Trophoblast cell (in vitro differentiated cells and primary cell): ENCODE data around the gene HAPSTR1.

Experiments used
- DNase-seq, 2 donors: peaks; one replicate each; pipeline ENCODE4 v3.0.0-alpha.2; 2016
- H2AFZ ChIP-seq: 2 replicates; pipeline ENCODE4 v1.6.1; 2013; ENCODE audit warnings: low read length, moderate library complexity, mild to moderate bottlenecking; ENCODE audit not compliant: insufficient read depth, poor library complexity
- H2AK5ac ChIP-seq: 2 replicates; pipeline ENCODE4 v1.6.1; 2013; ENCODE audit warnings: mild to moderate bottlenecking, low read length
- H2BK120ac ChIP-seq: 2 replicates; pipeline ENCODE4 v1.6.1; 2013; ENCODE audit warnings: low read length, mild to moderate bottlenecking, moderate library complexity; ENCODE audit not compliant: insufficient read depth, poor library complexity
- H2BK12ac ChIP-seq: 2 replicates; pipeline ENCODE4 v1.6.1; 2013; ENCODE audit warnings: mild to moderate bottlenecking, low read length, moderate library complexity
- H2BK5ac ChIP-seq: 2 replicates; pipeline ENCODE4 v1.6.1; 2013; ENCODE audit warnings: low read length, low read depth, moderate library complexity, mild to moderate bottlenecking; ENCODE audit not compliant: poor library complexity
- H3K14ac ChIP-seq: 2 replicates; pipeline ENCODE4 v1.6.1; 2013; ENCODE audit warnings: mild to moderate bottlenecking, low read length
- H3K18ac ChIP-seq: 2 replicates; pipeline ENCODE4 v1.6.1; 2013; ENCODE audit warnings: mild to moderate bottlenecking, low read length
- H3K23ac ChIP-seq: 2 replicates; pipeline ENCODE4 v1.6.1; 2013; ENCODE audit warnings: low read length
- H3K27ac ChIP-seq: 2 replicates; pipeline ENCODE4 v1.5.1; 2013; ENCODE audit warnings: low read depth, mild to moderate bottlenecking, inconsistent platforms, low read length, moderate library complexity
- H3K27me3 ChIP-seq: 2 replicates; pipeline ENCODE4 v1.6.1; 2013; ENCODE audit warnings: inconsistent platforms, mild to moderate bottlenecking, low read length, moderate library complexity; ENCODE audit not compliant: insufficient read depth
- H3K36me3 ChIP-seq, 2 experiments: 1 replicate in 1 of 2; 2 replicates in 1 of 2; pipeline ENCODE4 v1.6.1; 2013; ENCODE audit warnings: low read length in 2 of 2, mild to moderate bottlenecking in 2 of 2, moderate library complexity in 1 of 2; ENCODE audit not compliant: insufficient read depth in 2 of 2, control insufficient read depth in 1 of 2
- H3K4ac ChIP-seq: 2 replicates; pipeline ENCODE4 v1.6.1; 2013; ENCODE audit warnings: low read depth, mild to moderate bottlenecking, low read length, moderate library complexity
- H3K4me1 ChIP-seq, 2 experiments: 1 replicate in 1 of 2; 2 replicates in 1 of 2; pipeline ENCODE4 v1.6.1; 2013; ENCODE audit warnings: low read length in 2 of 2, mild to moderate bottlenecking in 2 of 2, moderate library complexity in 1 of 2; ENCODE audit not compliant: insufficient read depth in 2 of 2, control insufficient read depth in 1 of 2
- H3K4me2 ChIP-seq: 2 replicates; pipeline ENCODE4 v1.6.1; 2013; ENCODE audit warnings: inconsistent platforms, mild to moderate bottlenecking, low read length, moderate library complexity
- H3K4me3 ChIP-seq: 2 replicates; pipeline ENCODE4 v1.5.1; 2013; ENCODE audit warnings: mild to moderate bottlenecking, low read depth, low read length, inconsistent platforms
- H3K79me1 ChIP-seq: one replicate; pipeline ENCODE4 v1.6.1; 2013; ENCODE audit warnings: low read length
- H3K79me2 ChIP-seq: 2 replicates; pipeline ENCODE4 v1.6.1; 2013; ENCODE audit warnings: low read length, mild to moderate bottlenecking; ENCODE audit not compliant: control insufficient read depth, insufficient read depth, poor library complexity
- H3K9ac ChIP-seq: 2 replicates; pipeline ENCODE4 v1.6.1; 2013; ENCODE audit warnings: mild to moderate bottlenecking, low read length
- H3K9me3 ChIP-seq: 2 replicates; pipeline ENCODE4 v1.6.1; 2013; ENCODE audit warnings: low read depth, mild to moderate bottlenecking, control low read depth, inconsistent platforms, low read length; ENCODE audit not compliant: insufficient read depth
- H4K12ac ChIP-seq: 2 replicates; pipeline ENCODE4 v1.6.1; 2013; ENCODE audit warnings: low read depth, mild to moderate bottlenecking, low read length, moderate library complexity
- H4K8ac ChIP-seq: 2 replicates; pipeline ENCODE4 v1.6.1; 2013; ENCODE audit warnings: low read depth, mild to moderate bottlenecking, low read length, moderate library complexity
- H4K91ac ChIP-seq: one replicate; pipeline ENCODE4 v1.6.1; 2013; ENCODE audit warnings: low read depth, mild to moderate bottlenecking, low read length, moderate library complexity
- WGBS: extraction: QIAGEN DNeasy Blood & Tissue Kit; methylation state at CpG from one replicate; pipeline ENCODE4 v1.1.7; 2013; ENCODE audit warnings: missing lambda C conversion rate; ENCODE audit not compliant: insufficient read length, insufficient coverage; ENCODE audit errors: extremely low coverage; 5-methylcytosine and 5-hydroxymethylcytosine counted together

HAPSTR1 gene

DNA sequence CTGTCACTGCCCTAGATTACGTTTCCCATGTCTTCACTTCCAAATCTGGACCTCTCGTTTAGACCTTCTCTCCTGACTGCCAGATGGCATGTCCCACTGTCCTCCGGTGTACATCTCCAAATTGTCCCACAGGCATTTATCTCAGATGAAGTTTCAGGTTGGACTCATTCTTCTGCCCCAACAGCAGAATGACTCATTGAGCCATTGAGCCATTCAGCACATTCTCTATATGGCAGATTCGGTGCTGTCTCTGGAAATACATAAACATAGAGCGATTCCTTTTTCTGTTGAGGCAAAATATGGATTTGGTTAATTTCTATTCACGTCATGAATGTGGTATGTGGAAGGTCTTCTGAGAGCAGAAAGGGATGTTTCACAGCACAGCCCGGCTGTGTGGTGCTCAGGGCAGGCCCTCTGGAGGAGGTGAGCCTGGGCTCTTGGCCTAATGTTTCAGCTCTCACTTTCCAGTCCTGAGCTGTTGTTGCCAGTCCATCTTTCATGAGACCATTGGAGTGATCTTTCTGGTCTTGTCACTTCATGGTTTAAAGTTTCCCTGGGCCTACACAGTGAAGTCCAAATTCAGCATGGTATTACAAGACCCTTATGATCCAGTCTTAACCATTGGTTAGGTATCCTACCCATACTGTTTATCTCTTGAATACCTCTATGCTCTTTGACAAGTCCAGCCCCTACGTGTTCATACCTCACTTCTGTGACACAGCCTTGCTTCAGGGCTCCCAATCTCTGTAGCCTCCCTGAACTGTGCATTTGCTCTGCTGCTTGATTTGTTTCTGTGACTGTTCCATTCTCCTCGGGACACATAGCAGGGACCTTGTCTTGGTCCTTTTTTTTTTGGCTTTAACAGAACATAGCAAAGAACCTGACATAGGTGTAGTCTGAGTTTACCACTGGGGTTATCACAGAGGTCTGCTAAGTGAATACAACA is 15.9 kb downstream of the HAPSTR1 start:
- Histone ChIP-seq H3K9me3 (no peaks in the 10 kb centered on the region), H3K36me3 (peaks cover 27 to 49% of the 10 kb centered on the region in 2 experiments), H3K4me3 (no peak overlapping the region), H4K8ac (no peak overlapping the region), H2BK12ac (no peak overlapping the region), H4K12ac (no peak overlapping the region), H3K79me1 (no peaks in the 10 kb centered on the region), H2BK5ac (no peak overlapping the region), H3K9ac (no peak overlapping the region), H3K4me2 (no peak overlapping the region), H2BK120ac (no peak overlapping the region), H2AK5ac (no peak overlapping the region), H3K4ac (peak overlapping the region; percentile 80), H4K91ac (no peak overlapping the region), H3K79me2 (peaks cover 22% of the 10 kb centered on the region), H3K14ac (no peak overlapping the region), H3K27ac (no peak overlapping the region), H3K18ac (no peak overlapping the region), H2AFZ (no peak overlapping the region), H3K23ac (no peak overlapping the region), H3K4me1 (peaks cover 4 to 9% of the 10 kb centered on the region in 2 experiments), H3K27me3 (no peaks in the 10 kb centered on the region)
- WGBS, result no CpG with 5 or more reads among the region's 9 CpGs
- DNase-seq, result peak; percentile 14 to 59

DNA sequence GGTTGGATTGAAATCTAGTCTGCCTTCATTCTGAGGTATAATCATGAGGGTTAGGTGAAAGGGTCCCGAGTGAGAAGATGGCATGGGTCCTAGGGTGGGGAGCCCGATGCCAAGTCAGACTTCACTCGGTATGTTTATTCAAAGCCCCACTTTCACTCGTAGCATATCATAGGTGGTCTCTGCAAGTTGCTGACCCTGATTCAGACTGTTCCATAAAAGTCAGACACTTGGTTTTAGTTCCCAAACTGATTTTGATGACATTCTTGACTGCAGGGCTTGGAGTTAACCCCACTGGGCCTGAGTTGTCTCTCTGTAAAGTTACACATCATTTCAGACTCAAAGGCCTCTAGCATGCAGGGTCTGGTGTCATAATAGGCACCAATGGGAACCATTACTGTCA is 17.8 kb downstream of the HAPSTR1 start:
- Histone ChIP-seq H2AFZ (no peak overlapping the region), H4K91ac (no peak overlapping the region), H3K18ac (no peak overlapping the region), H2BK120ac (no peak overlapping the region), H3K27me3 (no peaks in the 10 kb centered on the region), H4K12ac (no peak overlapping the region), H3K14ac (no peak overlapping the region), H3K79me1 (no peaks in the 10 kb centered on the region), H2BK5ac (no peak overlapping the region), H3K27ac (no peak overlapping the region), H3K4me2 (no peak overlapping the region), H3K79me2 (peaks cover 19% of the 10 kb centered on the region), H3K9me3 (no peaks in the 10 kb centered on the region), H2AK5ac (no peak overlapping the region), H3K4ac (peak overlapping the region; percentile 86), H3K4me3 (no peak overlapping the region), H3K9ac (no peak overlapping the region), H3K4me1 (peaks cover 7 to 11% of the 10 kb centered on the region in 2 experiments), H4K8ac (no peak overlapping the region), H3K23ac (no peak overlapping the region), H2BK12ac (no peak overlapping the region), H3K36me3 (peaks cover 19 to 37% of the 10 kb centered on the region in 2 experiments)
- no peak for DNase-seq
- no CpG with 5 or more reads among the region's 4 CpGs for WGBS

- Histone ChIP-seq H3K14ac (no peak overlapping the region), H3K23ac (no peak overlapping the region), H3K4me3 (no peak overlapping the region), H3K4me2 (no peak overlapping the region), H3K4me1 (peaks cover 15 to 22% of the 10 kb centered on the region in 2 experiments), H4K91ac (no peak overlapping the region), H3K18ac (no peak overlapping the region), H2AFZ (no peak overlapping the region), H3K79me2 (peaks cover 12% of the 10 kb centered on the region), H3K27ac (no peak overlapping the region), H3K36me3 (peaks cover 15 to 31% of the 10 kb centered on the region in 2 experiments), H3K9me3 (no peaks in the 10 kb centered on the region), H2BK120ac (no peak overlapping the region), H3K9ac (no peak overlapping the region), H3K79me1 (peaks cover 5% of the 10 kb centered on the region), H2AK5ac (no peak overlapping the region), H3K4ac (peak overlapping the region; percentile 18), H4K12ac (no peak overlapping the region), H3K27me3 (no peaks in the 10 kb centered on the region), H4K8ac (no peak overlapping the region), H2BK12ac (no peak overlapping the region), H2BK5ac (no peak overlapping the region)
- no CpG with 5 or more reads among the region's 5 CpGs for WGBS
- no peak for DNase-seq
Observed at GRCh38 chr16:9112166-9112843, 20.9 kb downstream of the HAPSTR1 start.

DNA sequence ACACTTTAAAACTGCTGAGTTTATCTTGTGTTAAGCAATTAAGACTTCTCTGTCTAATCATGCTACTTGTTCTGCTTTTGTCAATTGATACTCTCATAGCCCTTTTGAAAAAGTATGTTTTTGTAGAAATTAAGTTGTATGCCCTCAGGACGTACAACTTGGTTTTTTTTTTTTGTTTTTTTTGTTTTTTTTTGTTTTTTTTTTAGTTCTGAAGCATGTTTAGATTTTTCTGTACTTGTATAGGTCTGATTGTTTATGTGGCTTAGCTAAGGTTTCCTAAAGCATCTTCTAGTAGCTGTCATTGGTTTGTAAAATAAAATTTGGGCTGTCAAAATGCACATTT is 21.4 kb downstream of the HAPSTR1 start:
- no peak overlapping the region for H2AK5ac ChIP-seq
- H3K4me2 ChIP-seq, result no peak overlapping the region
- no peak overlapping the region for H4K91ac ChIP-seq
- H3K79me1 ChIP-seq, result peaks cover 5% of the 10 kb centered on the region
- no peak overlapping the region for H3K4ac ChIP-seq
- no peak overlapping the region for H3K18ac ChIP-seq
- peaks cover 8% of the 10 kb centered on the region for H3K79me2 ChIP-seq
- whole genome bisulfite sequencing, result no CpG with 5 or more reads among the region's 1 CpG
- no peak overlapping the region for H2AFZ ChIP-seq
- no peak overlapping the region for H3K14ac ChIP-seq
- no peak overlapping the region for H2BK5ac ChIP-seq
- H3K23ac ChIP-seq, result no peak overlapping the region
- H3K4me3 ChIP-seq, result no peak overlapping the region
- no peak overlapping the region for H2BK120ac ChIP-seq
- peaks cover 15 to 21% of the 10 kb centered on the region in 2 experiments for H3K4me1 ChIP-seq
- no peak for DNase-seq
- H3K27ac ChIP-seq, result no peak overlapping the region
- H4K8ac ChIP-seq, result no peak overlapping the region
- H3K27me3 ChIP-seq, result no peaks in the 10 kb centered on the region
- no peaks in the 10 kb centered on the region for H3K9me3 ChIP-seq
- no peak overlapping the region for H2BK12ac ChIP-seq
- no peak overlapping the region for H3K9ac ChIP-seq
- H3K36me3 ChIP-seq, result peaks cover 12 to 26% of the 10 kb centered on the region in 2 experiments
- H4K12ac ChIP-seq, result no peak overlapping the region
